NCI-H345 (cell line): ENCODE data around the gene KRTAP5-8.
"Not testable (repeated sequence)": the region's sequence is repeated elsewhere in the genome, so short reads cannot be mapped to it uniquely, and the experiment has no call there.

Experiments used
- DNase-seq: peaks from one replicate; lab custom pipeline; 2025; lab: John Stamatoyannopoulos, UW

KRTAP5-8 gene

GRCh38 chr11:71507102-71507501 lies 30.7 kb upstream of the KRTAP5-8 start:
- DNase-seq, result no peak

GRCh38 chr11:71518506-71519471 lies 19.0 kb upstream of the KRTAP5-8 start:
- no peak for DNase-seq

- no peak for DNase-seq
Measured at GRCh38 chr11:71519546-71519945, 18.3 kb upstream of the KRTAP5-8 start.

- no peak for DNase-seq
Measured at GRCh38 chr11:71525188-71525937, 12.5 kb upstream of the KRTAP5-8 start.

- no peak for DNase-seq
Measured at GRCh38 chr11:71525938-71526495, 11.8 kb upstream of the KRTAP5-8 start.

- not testable (repeated sequence) for DNase-seq
Measured at GRCh38 chr11:71526796-71527575, 10.8 kb upstream of the KRTAP5-8 start, which contains the start of gene KRTAP5-7. Gene KRTAP5-7 (plus strand): TSS chr11:71527267. CDS start chr11:71527301, 34 bp downstream.

- no peak for DNase-seq
Measured at GRCh38 chr11:71527576-71528210, 10.1 kb upstream of the KRTAP5-8 start.

GRCh38 chr11:71530602-71531001 lies 7.2 kb upstream of the KRTAP5-8 start:
- DNase-seq, result no peak

GRCh38 chr11:71532036-71532610 lies 5.7 kb upstream of the KRTAP5-8 start:
- DNase-seq, result no peak

GRCh38 chr11:71534711-71535608 lies 2.9 kb upstream of the KRTAP5-8 start:
- DNase-seq, result not testable (repeated sequence)

- DNase-seq, result no peak
Measured at GRCh38 chr11:71535825-71536224, 2.0 kb upstream of the KRTAP5-8 start.

- DNase-seq, result peak; percentile 37
Measured at GRCh38 chr11:71537537-71537936, 288 bp upstream of the KRTAP5-8 start.

GRCh38 chr11:71538666-71538990 lies 803 bp downstream of the KRTAP5-8 start:
- no peak for DNase-seq

GRCh38 chr11:71539017-71539416 lies 1.2 kb downstream of the KRTAP5-8 start:
- DNase-seq, result no peak

- DNase-seq, result not testable (repeated sequence)
Measured at GRCh38 chr11:71539971-71540370, 2.1 kb downstream of the KRTAP5-8 start.

- not testable (repeated sequence) for DNase-seq
Measured at GRCh38 chr11:71540521-71541304, 2.9 kb downstream of the KRTAP5-8 start.

- DNase-seq, result no peak
Measured at GRCh38 chr11:71542382-71542781, 4.6 kb downstream of the KRTAP5-8 start.

GRCh38 chr11:71542879-71543777 lies 5.3 kb downstream of the KRTAP5-8 start:
- no peak for DNase-seq
